Naive thymus-derived CD8-positive, alpha-beta T cell (primary cell): ENCODE data around the gene TUBGCP2. TPM values are rescaled to one million over a fixed set of nuclear protein-coding genes. Genes with fewer than 3 reads are reported as not detected.
A peak's percentile ranks its signal among the peaks of the same experiment; 100 is the strongest.

Experiments
- ATAC-seq, 2 donors: fragments of 150-1000 bp; cut with Tn5 transposase in 1 of 2; sonication (Bioruptor Pico), chemical (Tn5 transposase) in 1 of 2; 1 replicate in 1 of 2; 2 replicates in 1 of 2; pipeline ENCODE4 v1.10.0; 2021; ENCODE audit warnings: mild to moderate bottlenecking in 2 of 2, moderate library complexity in 2 of 2
- POLR2A ChIA-PET: fragments of 350-600 bp; sonication (Branson Sonifier 250); formaldehyde crosslinking; loops from one replicate; lab custom pipeline; 2021; ENCODE audit warnings: antibody characterized with exemption; lab: Charles Lee
- DNase-seq, 10 donors: peaks; one replicate each; pipeline versions ENCODE4 v3.0.0 to v3.0.0-alpha.2; 2020 to 2022
- H3K27ac Mint-ChIP-seq, 10 donors: one replicate each; pipeline ENCODE4 v1.8.0; 2020 to 2022; ENCODE audit warnings: mild to moderate bottlenecking in 10 of 10, mixed read lengths in 10 of 10, moderate library complexity in 4 of 10, inconsistent platforms in 1 of 10
- H3K27me3 Mint-ChIP-seq, 5 donors: one replicate each; pipeline ENCODE4 v1.8.0; 2021 to 2022; ENCODE audit warnings: mixed read lengths in 5 of 5
- H3K36me3 Mint-ChIP-seq, 3 donors: one replicate each; pipeline ENCODE4 v1.8.0; 2020 to 2022; ENCODE audit warnings: mixed read lengths in 3 of 3, mild to moderate bottlenecking in 2 of 3, inconsistent platforms in 1 of 3
- H3K4me1 Mint-ChIP-seq, 4 donors: one replicate each; pipeline ENCODE4 v1.8.0; 2021 to 2022; ENCODE audit warnings: mixed read lengths in 4 of 4
- H3K4me3 Mint-ChIP-seq, 10 donors: one replicate each; pipeline ENCODE4 v1.8.0; 2020 to 2022; ENCODE audit warnings: mild to moderate bottlenecking in 10 of 10, mixed read lengths in 10 of 10, moderate library complexity in 6 of 10, inconsistent platforms in 1 of 10
- H3K9me3 Mint-ChIP-seq, 9 donors: one replicate each; pipeline ENCODE4 v1.8.0; 2020 to 2022; ENCODE audit warnings: mixed read lengths in 9 of 9, mild to moderate bottlenecking in 3 of 9, inconsistent platforms in 1 of 9, moderate library complexity in 1 of 9
- polyA plus RNA-seq, 3 donors: library from polyadenylated mRNA; unstranded; fragments of 300-500 nt; fragmentation: Illumina TruSeq; gene quantifications; one replicate each; pipeline ENCODE4 v1.2.3, GENCODE V29; 2021
- total RNA-seq, 8 experiments: library from RNA in 2 of 8; stranded (reverse) in 2 of 8; gene quantifications; one replicate each; pipeline ENCODE4 v1.2.3 and lab custom pipeline; 2021 to 2026

The TUBGCP2 gene
- total and polyA plus RNA-seq, 5 experiments from 2014 or later: 24.7 to 72.9 (median 35.6) TPM

DNA sequence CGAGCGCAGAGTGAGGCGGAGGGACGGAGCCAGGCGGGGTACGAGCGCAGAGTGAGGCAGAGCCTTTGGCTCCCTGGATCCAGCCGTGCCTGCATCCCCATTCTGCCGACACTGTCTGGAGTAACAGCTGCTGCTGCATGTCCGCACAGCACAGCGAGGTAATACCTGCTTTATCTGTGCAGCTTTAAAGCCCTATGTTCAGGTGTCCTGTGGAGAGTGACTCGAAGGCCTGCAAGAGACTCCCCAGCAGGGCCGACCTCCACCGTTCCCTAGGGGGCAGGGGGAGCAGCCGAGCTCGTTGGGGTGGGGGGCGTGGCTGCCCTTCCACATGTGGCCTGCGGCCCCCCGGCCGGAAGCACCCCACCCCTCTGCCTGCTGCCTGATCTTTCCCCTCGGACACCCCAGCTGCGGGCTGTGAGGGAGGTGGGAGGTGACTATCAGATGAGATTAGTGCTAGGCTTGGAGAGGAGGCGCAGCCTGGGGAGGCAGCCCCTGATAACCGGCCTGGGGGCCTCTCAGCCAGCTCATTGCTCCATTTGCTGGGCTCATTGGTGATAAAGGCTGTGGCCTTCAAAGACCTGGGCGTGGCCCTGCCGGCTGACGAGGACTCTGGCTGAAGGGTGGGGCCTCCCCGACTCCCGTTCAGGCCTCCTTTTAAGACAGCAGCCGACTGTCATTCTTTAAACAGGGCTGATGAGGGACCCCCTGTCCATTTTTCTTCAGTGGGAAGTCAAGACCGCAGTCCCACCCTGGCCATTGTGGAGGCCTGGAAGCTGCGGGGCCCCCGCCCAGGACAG lies 63.0 kb downstream of the TUBGCP2 start:
- Mint-ChIP-seq H3K4me3 (no peak overlapping the region), H3K4me1 (peaks cover 15 to 25% (median 21%) of the 10 kb centered on the region in 4 donors), H3K27ac (no peak overlapping the region), H3K9me3 (no peaks in the 10 kb centered on the region), H3K27me3 (peaks cover 11 to 40% (median 33%) of the 10 kb centered on the region in 5 donors), H3K36me3 (no peaks in the 10 kb centered on the region)
- no peak for DNase-seq
- POLR2A ChIA-PET: no interaction called here
- no peak for ATAC-seq

DNA sequence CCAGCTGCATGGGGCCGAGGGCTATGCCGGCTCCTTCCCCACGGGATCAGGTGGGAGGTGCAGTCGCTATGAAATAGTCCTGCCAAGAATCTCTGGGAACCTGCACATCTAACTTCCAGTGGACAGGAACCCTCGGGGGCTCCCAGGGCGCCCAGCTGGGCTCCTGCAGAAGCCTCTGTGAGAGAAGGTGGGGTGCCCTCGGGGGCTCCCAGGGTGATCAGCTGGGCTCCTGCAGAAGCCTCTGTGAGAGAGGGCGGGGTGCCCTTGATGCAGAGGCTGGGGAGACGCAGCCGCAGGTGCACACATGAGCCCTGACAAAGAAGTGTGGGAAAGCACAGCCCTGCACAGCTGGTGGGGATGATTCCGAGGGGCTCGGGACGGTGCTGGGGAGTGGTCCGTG lies 65.1 kb downstream of the TUBGCP2 start:
- Mint-ChIP-seq H3K4me1 (peaks cover 8 to 31% (median 25%) of the 10 kb centered on the region in 4 donors), H3K27me3 (peaks cover 14 to 53% (median 45%) of the 10 kb centered on the region in 5 donors), H3K9me3 (peaks cover 0 to 3% (median 0%) of the 10 kb centered on the region in 9 donors), H3K36me3 (no peaks in the 10 kb centered on the region), H3K27ac (no peak overlapping the region), H3K4me3 (peak overlapping the region in 1 of 10 donors; percentile 11)
- POLR2A ChIA-PET: no interaction called here
- no peak for DNase-seq
- no peak for ATAC-seq

DNA sequence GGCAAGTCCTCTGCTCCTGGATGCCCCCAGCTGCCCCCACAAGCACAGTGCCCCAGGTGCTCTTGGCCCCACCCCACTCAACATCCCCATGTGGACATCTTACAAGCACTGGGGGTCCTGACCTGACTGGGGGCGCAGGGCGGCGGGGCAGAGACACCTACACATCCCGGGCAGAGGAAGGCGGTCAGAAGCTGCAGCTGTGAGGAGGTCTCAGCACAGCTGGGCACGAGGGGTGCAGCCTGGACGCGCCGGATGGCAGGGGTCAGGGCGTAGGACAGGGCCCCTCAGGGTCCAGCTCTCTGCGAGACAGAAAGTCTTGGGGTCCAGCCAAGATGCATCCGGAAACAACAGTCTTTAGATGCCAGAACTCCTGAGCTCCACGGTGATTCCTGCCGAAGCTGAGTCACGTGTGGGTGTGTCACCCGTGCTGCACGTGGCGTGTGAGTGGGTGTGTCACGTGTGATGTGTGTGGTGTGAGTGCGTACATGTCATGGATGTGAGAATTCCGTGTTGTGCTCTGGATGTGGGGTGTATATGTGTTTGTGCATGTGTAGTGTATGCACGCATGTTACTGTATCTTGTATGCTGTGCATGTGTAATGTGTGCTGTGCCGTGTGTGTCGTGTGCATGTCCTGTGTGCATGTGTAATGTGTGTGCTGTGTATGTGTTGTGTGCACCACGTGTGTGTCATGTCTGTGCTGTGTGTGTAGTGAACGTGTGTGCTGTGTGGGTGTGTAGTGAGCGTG lies 65.9 kb downstream of the TUBGCP2 start:
- Mint-ChIP-seq H3K4me1 (peaks cover 8 to 32% (median 25%) of the 10 kb centered on the region in 4 donors), H3K9me3 (peaks cover 0 to 3% (median 0%) of the 10 kb centered on the region in 9 donors), H3K27ac (peak overlapping the region in 3 of 10 donors; percentile 14 to 63 (median 34)), H3K4me3 (peak overlapping the region in 8 of 10 donors; percentile 3 to 73 (median 30)), H3K27me3 (peaks cover 15 to 57% (median 47%) of the 10 kb centered on the region in 5 donors), H3K36me3 (no peaks in the 10 kb centered on the region)
- POLR2A ChIA-PET: no interaction called here
- DNase-seq (no peak), ATAC-seq (no peak)

DNA sequence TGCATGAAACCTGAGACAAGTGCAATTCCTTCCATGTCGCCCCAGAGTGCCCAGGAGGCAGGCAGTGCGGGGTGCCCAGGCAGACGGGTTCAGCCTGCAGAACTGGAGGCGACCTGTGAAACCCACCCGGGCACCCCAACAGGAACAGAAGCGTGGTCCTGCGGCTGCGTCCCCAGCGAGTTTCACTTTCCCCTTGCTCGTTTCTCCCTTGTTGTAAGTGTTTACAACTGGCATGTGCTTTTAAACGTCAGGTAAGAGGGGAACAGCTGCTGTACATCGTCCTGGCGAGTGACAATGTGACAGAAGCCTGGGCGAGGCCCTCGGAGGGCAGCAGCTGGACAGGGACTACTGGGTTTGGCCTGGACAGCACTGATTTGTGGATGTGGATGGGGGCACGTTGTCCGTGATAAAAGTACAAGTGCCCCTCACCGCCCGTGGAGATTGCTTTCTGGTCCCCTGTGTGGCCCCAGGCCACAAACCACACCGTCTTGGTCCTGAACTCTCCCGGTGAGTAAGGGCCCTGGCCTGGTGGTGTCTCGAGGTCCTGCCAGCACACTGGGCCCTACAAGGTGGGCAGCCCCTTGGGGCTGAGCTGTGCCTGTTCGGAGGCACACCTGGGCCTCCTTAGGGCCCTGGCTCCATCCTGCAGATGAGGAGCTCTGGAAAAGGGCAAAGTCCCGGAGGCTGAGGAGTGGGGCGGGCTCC lies 67.0 kb downstream of the TUBGCP2 start:
- ATAC-seq (peak; percentile 48 to 65), DNase-seq (peak in 1 of 10 donors; percentile 26)
- Mint-ChIP-seq H3K27me3 (peaks cover 15 to 60% (median 45%) of the 10 kb centered on the region in 5 donors), H3K9me3 (peaks cover 0 to 3% (median 0%) of the 10 kb centered on the region in 9 donors), H3K4me3 (peak overlapping the region; percentile 65 to 87 (median 83)), H3K36me3 (no peaks in the 10 kb centered on the region), H3K27ac (peak overlapping the region in 1 of 10 donors; percentile 11), H3K4me1 (peaks cover 8 to 32% (median 26%) of the 10 kb centered on the region in 4 donors)
- POLR2A ChIA-PET: no interaction called here

DNA sequence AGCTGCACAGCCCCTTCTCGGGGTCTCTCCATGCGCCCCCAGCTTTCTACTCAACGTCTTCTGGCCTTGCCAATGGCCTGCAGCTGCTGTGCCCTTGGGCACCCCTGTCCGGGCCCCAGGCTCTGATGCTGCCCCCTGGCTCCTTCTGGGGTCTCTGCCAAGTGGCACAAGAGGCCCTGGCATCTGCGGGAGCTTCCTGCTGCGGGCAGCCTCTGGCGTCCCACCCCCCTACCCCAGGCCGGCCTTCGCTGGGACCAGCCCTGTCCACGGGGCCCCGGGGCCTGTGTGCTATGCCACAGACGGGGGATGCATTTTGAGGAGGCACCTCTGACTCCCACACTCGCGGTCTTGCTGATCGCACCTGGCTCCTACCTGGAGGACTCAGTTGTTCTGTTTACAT lies 68.7 kb downstream of the TUBGCP2 start:
- H3K4me3 Mint-ChIP-seq: no peak overlapping the region
- POLR2A ChIA-PET: no interaction called here
- H3K27ac Mint-ChIP-seq: no peak overlapping the region
- H3K27me3 Mint-ChIP-seq: peaks cover 17 to 57% (median 51%) of the 10 kb centered on the region in 5 donors
- DNase-seq (no peak), ATAC-seq (no peak)
- H3K4me1 Mint-ChIP-seq: peaks cover 11 to 41% (median 30%) of the 10 kb centered on the region in 4 donors
- no peaks in the 10 kb centered on the region for H3K36me3 Mint-ChIP-seq
- peaks cover 0 to 3% (median 0%) of the 10 kb centered on the region in 9 donors for H3K9me3 Mint-ChIP-seq

DNA sequence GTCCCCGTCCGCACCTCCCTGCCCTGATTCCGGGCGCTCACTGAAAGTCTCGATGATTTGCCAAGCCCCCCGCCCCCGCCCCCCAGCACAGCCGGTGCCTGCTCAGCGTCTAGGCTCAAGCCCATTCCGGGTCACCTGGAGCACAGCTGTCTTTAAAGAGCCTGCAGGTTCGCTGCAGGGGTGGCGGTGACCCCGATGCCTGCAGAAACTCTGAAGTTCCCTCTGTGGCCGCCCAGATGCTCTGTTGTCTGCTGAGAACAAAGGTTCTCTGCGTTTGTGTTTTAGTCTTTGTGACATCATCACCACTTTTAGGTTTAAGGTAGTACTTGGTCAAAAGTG lies 70.2 kb downstream of the TUBGCP2 start:
- DNase-seq (no peak), ATAC-seq (no peak)
- Mint-ChIP-seq H3K27me3 (peaks cover 24 to 66% (median 55%) of the 10 kb centered on the region in 5 donors), H3K36me3 (no peaks in the 10 kb centered on the region), H3K9me3 (peaks cover 0 to 3% (median 0%) of the 10 kb centered on the region in 9 donors), H3K4me3 (peak overlapping the region in 5 of 10 donors; percentile 22 to 65 (median 52)), H3K4me1 (peaks cover 11 to 43% (median 32%) of the 10 kb centered on the region in 4 donors), H3K27ac (no peak overlapping the region)
- POLR2A ChIA-PET: no interaction called here

DNA sequence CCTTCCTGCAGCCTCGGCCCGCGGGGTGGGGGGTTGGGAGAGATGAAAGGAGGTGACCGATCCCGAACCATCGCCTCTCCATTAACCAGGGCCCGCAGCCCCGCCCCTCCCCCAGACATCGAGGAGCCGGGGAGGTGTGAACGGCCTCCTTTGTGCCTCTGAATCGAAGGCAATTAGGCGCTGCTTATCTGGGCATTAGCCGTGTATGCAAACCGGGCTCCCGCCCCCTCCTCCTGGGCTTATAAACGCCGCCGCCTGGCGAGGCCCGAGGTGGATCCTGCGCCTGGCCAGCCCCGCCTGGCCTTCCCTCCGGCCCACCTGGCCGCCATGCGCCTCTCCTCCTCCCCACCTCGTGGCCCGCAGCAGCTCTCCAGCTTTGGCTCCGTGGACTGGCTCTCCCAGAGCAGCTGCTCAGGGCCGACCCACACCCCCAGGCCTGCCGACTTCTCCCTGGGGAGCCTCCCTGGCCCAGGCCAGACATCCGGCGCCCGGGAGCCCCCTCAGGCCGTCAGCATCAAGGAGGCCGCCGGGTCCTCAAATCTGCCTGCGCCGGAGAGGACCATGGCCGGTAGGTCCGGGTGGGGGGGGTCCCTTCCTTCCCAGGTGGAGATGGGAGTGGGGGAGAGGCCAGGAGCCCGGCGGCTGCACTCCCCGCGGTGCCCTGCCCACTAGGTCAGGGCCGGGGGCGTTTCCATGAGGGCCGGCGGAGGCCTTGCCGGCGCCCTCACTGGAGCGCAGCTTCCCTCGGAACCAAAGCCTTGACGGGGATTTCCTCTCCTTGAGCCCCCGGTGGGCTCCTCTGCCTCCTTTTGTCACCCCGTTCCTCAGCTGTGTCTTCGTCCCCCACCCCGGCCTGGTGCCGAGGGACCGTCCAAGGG lies 70.8 kb downstream of the TUBGCP2 start, which contains the start of gene VENTX:
Gene VENTX (plus strand): TSS at position 268 of the 878 bp plus-strand sequence. CDS start 60 bp downstream, at position 328.
- Mint-ChIP-seq H3K27ac (no peak within 1 kb of the TSS), H3K9me3 (peaks cover 0 to 3% (median 0%) of the 10 kb centered on the region in 9 donors), H3K4me1 (peaks cover 11 to 38% (median 29%) of the 10 kb centered on the region in 4 donors), H3K4me3 (peak within 1 kb of the TSS in 6 of 10 donors; percentile 22 to 76 (median 61)), H3K27me3 (peaks cover 20 to 67% (median 54%) of the 10 kb centered on the region in 5 donors), H3K36me3 (no peaks in the 10 kb centered on the region)
- POLR2A ChIA-PET: no interaction called here
- no peak for ATAC-seq
- no peak for DNase-seq

DNA sequence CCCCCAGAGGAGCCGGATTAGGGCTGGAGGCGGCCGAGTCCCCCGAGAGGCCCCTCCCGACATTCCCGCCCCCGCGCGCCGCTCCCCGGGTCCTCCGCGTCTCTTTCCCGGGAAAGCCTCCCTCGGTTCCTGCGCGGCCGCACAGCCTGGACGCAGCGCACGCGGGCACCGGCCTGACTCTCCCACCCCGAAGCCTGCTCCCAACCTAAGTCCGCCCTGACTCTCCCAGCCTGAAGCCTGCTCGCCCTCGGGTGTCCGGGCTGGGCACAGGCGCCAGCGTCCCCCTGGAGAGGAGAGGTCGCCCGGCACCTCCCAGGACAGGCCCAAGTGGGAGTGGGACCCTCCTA lies 71.5 kb downstream of the TUBGCP2 start:
- Mint-ChIP-seq H3K27me3 (peaks cover 20 to 67% (median 48%) of the 10 kb centered on the region in 5 donors), H3K36me3 (no peaks in the 10 kb centered on the region), H3K4me3 (peak overlapping the region in 3 of 10 donors; percentile 55 to 67 (median 57)), H3K4me1 (peaks cover 7 to 33% (median 25%) of the 10 kb centered on the region in 4 donors), H3K9me3 (peaks cover 0 to 3% (median 0%) of the 10 kb centered on the region in 9 donors), H3K27ac (no peak overlapping the region)
- POLR2A ChIA-PET: no interaction called here
- no peak for ATAC-seq
- DNase-seq: no peak

DNA sequence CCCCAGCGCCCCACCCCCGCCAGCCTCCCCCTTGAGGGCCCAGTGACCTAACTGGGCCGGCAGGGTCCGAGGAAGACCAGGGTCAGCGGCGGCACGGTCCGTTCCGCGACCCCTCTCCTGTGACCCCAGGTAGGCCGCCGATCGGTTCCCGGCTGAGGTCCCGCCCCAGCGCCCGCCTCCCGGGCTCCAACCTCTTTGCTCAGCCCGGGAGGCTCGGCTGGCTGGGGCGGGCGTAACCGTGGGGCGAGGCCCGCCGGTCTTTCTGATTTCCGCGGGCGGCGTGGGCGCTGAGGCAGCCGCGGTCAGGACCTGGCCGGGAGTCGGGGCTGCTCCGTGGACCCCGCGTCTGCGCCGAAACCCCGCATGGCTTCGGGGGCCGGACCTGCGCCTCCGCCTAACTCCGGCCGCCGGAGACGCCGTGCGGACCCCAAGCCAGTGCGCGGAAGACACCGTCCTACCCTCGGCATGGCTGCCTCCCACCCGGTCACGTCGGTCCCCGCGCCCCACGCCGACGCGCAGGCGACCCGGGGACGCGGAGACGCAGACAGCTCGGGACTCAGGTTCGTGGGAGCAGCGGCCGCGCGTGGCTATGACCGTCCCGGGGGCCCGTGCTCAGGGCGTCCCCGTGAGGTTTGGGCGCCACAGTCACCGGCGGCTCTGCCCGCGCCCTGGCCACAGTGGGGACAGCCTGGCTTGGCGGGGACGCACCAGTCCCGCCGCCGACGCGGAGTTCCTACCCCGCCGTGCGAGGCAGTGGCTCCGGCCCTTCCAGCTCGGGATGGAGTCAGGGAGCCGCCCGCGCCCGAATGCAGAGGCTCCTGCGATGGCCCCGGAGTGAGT lies 72.1 kb downstream of the TUBGCP2 start:
- Mint-ChIP-seq H3K9me3 (peaks cover 0 to 3% (median 0%) of the 10 kb centered on the region in 9 donors), H3K27ac (no peak overlapping the region), H3K36me3 (no peaks in the 10 kb centered on the region), H3K4me3 (peak overlapping the region in 1 of 10 donors; percentile 76), H3K4me1 (peaks cover 7 to 28% (median 23%) of the 10 kb centered on the region in 4 donors), H3K27me3 (peaks cover 22 to 69% (median 52%) of the 10 kb centered on the region in 5 donors)
- POLR2A ChIA-PET: no interaction called here
- DNase-seq (no peak), ATAC-seq (peak; percentile 31 to 53)

DNA sequence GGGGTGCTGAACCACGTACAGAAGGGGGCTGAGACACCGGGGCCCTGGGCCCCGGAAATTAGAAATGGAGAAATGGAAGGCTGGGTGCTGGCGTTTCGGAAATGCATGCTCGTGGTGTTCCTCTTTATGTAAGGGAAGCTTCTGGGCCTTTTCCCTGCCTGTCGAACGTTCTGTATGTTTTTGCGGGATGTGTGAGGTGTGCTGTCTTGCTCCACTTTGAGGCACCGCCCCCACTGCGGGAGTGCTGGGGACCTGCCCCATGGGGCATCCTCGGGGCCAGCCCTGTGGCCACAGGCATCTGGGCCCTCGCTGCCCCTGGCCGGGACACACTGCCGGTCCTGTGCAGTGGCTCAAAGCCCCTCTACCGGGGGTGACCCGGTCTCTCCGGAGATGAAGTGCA lies 72.7 kb downstream of the TUBGCP2 start:
- POLR2A ChIA-PET: no interaction called here
- Mint-ChIP-seq H3K27me3 (peaks cover 23 to 67% (median 53%) of the 10 kb centered on the region in 5 donors), H3K36me3 (no peaks in the 10 kb centered on the region), H3K9me3 (peaks cover 0 to 3% (median 0%) of the 10 kb centered on the region in 9 donors), H3K4me3 (peak overlapping the region in 9 of 10 donors; percentile 28 to 83 (median 69)), H3K4me1 (peaks cover 7 to 23% (median 18%) of the 10 kb centered on the region in 4 donors), H3K27ac (no peak overlapping the region)
- DNase-seq (no peak), ATAC-seq (peak in 1 of 2 donors; percentile 16)
